Activated T-cell treated with anti-CD3 and anti-CD28 coated beads, Interleukin-2, amount 50 U/mL, for 24 hours (primary cell): ENCODE data around the gene ZNF311.
"Not testable (repeated sequence)": the region's sequence is repeated elsewhere in the genome, so short reads cannot be mapped to it uniquely, and the experiment has no call there.

Experiments
- DNase-seq: peaks from one replicate; pipeline ENCODE4 v3.0.0-alpha.2; 2020
- H3K27ac Mint-ChIP-seq: 2 replicates; pipeline ENCODE4 v1.8.0; 2020; ENCODE audit warnings: mild to moderate bottlenecking, mixed read lengths
- H3K27me3 Mint-ChIP-seq: 2 replicates; pipeline ENCODE4 v1.8.0; 2020; ENCODE audit warnings: mixed read lengths
- H3K36me3 Mint-ChIP-seq: 2 replicates; pipeline ENCODE4 v1.8.0; 2020; ENCODE audit warnings: low read depth, mixed read lengths
- H3K4me1 Mint-ChIP-seq: 2 replicates; pipeline ENCODE4 v1.8.0; 2020; ENCODE audit warnings: low read depth, mixed read lengths
- H3K4me3 Mint-ChIP-seq: 2 replicates; pipeline ENCODE4 v1.8.0; 2020; ENCODE audit warnings: mild to moderate bottlenecking, moderate library complexity, mixed read lengths
- H3K9me3 Mint-ChIP-seq: 2 replicates; pipeline ENCODE4 v1.8.0; 2020; ENCODE audit warnings: mixed read lengths

ZNF311 gene

GRCh38 chr6:28949656-28950195 is 55.4 kb downstream of the ZNF311 start:
- H3K27me3 Mint-ChIP-seq, DNase-seq, H3K27ac Mint-ChIP-seq, H3K36me3 Mint-ChIP-seq, H3K4me3 Mint-ChIP-seq, H3K9me3 Mint-ChIP-seq: not testable (repeated sequence)
- H3K4me1 Mint-ChIP-seq, result peaks cover 19% of the 10 kb centered on the region

- Mint-ChIP-seq H3K4me3 (no peak overlapping the region), H3K9me3 (no peaks in the 10 kb centered on the region), H3K36me3 (no peaks in the 10 kb centered on the region), H3K27ac (no peak overlapping the region), H3K4me1 (peaks cover 21% of the 10 kb centered on the region), H3K27me3 (peaks cover under 1% of the 10 kb centered on the region)
- DNase-seq, result no peak
Measured at GRCh38 chr6:28948782-28949486, 56.2 kb downstream of the ZNF311 start.

- Mint-ChIP-seq H3K36me3 (no peaks in the 10 kb centered on the region), H3K9me3 (no peaks in the 10 kb centered on the region), H3K27me3 (no peaks in the 10 kb centered on the region), H3K4me3 (no peak overlapping the region), H3K4me1 (peaks cover 25% of the 10 kb centered on the region), H3K27ac (no peak overlapping the region)
- DNase-seq, result no peak
Measured at GRCh38 chr6:28947831-28948270, 57.3 kb downstream of the ZNF311 start.

DNA sequence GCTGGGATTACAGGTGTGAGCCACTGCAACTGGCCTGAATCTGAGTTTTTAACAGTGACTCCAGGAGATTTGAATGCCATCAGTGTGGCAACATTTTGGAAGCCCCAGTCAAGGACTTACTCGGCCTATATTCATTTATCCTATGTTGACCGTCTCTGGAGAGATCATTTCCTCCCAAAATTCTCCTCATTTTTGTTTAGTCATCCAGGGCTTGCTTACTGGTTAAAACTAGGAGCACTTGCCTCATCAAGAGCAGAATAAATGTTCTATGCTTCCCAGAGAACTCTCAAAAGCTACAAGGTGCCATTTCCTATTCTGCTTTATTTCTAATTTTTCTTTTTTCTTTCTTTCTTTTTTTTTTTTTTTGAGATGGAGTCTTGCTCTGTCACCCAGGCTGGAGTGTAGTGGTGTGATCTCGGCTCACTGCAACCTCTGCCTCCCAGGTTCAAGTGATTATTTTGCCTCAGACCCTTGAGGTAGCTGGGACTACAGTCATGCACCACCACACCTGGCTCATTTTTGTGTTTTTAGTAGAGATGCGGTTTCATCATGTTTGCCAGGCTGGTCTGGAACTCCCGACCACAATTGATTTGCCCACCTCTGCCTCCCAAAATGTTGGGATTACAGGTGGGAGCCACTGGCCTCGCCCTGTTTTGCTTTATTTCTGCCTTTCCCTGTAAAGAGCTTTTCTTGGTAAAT is 57.9 kb downstream of the ZNF311 start:
- Mint-ChIP-seq H3K4me3 (no peak overlapping the region), H3K36me3 (no peaks in the 10 kb centered on the region), H3K27me3 (no peaks in the 10 kb centered on the region), H3K27ac (no peak overlapping the region), H3K4me1 (peaks cover 28% of the 10 kb centered on the region), H3K9me3 (no peaks in the 10 kb centered on the region)
- DNase-seq, result no peak

GRCh38 chr6:28945349-28945748 is 59.8 kb downstream of the ZNF311 start:
- DNase-seq, result no peak
- H3K4me1 Mint-ChIP-seq, result peaks cover 42% of the 10 kb centered on the region
- no peaks in the 10 kb centered on the region for H3K27me3 Mint-ChIP-seq

More at GRCh38 chr6:28945349-28945748, 59.8 kb downstream of the ZNF311 start:
- no peaks in the 10 kb centered on the region for H3K9me3 Mint-ChIP-seq
- H3K36me3 Mint-ChIP-seq, result peaks cover 6% of the 10 kb centered on the region
- H3K27ac Mint-ChIP-seq, result no peak overlapping the region
- no peak overlapping the region for H3K4me3 Mint-ChIP-seq
